HUDEP-2 (cell line): Measurements from ENCODE around the gene TRMU.

Experiments
- DNase-seq, 76 experiments: peaks; one replicate each; lab custom pipeline; 2025; ENCODE audit not compliant: unreplicated experiment in 76 of 76; lab: John Stamatoyannopoulos, UW

The TRMU gene

DNA sequence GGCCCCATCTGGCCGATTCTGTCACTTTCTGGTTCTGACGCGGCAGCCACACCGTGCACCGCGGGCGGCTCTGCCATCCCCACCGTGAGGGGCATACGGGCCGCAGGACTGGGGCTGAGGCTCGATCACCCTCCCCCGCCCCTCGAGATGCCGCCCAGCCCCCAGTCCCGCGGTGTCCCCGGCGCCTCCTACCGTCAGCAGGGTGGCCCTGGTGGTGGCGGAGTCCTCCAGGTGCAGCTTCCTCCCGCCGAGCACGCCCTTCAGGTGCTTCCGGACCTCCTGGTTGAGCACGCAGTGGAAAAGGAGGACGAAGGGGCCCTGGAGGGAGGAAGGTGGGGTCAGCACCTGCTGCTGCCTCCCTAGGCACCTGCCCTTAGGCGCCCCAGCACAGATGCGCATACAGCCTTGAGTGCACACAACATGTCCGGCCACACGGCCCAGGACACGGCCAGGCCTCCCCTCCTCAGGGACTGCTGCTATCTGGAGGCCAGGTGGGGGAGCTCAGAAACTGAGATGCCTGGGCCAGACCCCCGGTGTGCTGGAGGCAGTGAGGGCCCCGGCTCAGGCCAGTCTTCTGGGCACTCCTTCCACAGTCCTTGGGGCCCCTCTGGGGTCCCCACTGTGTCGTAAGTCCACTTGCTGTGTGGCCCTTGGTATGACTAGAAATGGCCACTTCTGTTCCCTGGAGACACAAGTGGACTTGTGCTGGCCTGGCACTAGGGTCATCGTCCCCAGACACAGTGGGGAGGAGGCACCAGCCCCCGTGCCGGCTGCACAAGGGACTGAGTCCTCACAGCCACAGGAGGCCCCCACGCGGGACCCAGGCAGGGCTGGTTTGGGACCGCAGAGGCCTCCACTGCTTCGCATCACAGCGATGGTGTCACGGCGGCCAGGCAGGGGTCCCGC lies 31.5 kb downstream of the TRMU start:
- no peak for DNase-seq

GRCh38 chr22:46367707-46368191 lies 32.2 kb downstream of the TRMU start:
- DNase-seq, result peak in 62 of 76 experiments; percentile 2 to 81 (median 44)

GRCh38 chr22:46368422-46368821 lies 32.9 kb downstream of the TRMU start:
- DNase-seq, result no peak

- no peak for DNase-seq
Observed at GRCh38 chr22:46368871-46369715, 33.6 kb downstream of the TRMU start.

DNA sequence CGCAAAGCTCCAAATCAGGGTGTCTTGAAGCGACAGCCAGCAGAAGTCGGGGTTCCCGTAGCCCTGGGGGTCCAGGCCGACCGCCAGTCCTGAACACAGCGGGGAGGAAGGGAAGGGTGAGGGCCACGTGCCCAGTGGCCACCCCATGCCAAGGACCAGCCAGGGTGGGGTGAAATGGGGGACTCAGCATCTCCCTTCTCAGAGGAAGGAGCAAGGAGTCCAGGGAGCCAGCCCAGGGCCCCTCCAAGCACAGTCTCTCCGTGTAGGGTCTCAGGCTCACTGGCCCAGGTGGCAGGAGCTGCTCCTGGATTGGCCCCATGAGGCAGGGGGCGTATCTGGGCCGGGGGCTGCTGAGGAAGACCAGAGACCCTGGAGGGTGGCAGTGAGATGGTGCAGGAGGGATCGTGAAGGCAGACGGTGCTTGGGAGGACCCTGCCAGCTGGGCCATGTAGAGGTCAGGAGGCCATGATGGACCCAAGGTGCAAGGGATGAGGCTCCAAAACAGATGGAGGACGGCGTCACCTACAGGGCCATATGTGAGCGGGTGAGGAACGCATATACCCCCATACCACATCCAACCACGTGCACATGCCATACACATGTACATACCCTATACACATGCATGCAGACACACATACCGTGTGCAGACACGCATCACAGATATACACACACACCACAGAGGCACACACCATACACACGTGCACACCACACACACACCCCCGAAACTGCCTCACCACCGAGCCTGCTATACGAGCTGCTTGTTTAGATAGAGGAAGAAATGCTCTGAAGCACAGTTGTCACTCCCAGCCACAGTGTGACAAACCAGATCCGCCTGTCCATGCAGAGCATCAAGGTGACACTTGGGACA lies 34.4 kb downstream of the TRMU start:
- no peak for DNase-seq

DNA sequence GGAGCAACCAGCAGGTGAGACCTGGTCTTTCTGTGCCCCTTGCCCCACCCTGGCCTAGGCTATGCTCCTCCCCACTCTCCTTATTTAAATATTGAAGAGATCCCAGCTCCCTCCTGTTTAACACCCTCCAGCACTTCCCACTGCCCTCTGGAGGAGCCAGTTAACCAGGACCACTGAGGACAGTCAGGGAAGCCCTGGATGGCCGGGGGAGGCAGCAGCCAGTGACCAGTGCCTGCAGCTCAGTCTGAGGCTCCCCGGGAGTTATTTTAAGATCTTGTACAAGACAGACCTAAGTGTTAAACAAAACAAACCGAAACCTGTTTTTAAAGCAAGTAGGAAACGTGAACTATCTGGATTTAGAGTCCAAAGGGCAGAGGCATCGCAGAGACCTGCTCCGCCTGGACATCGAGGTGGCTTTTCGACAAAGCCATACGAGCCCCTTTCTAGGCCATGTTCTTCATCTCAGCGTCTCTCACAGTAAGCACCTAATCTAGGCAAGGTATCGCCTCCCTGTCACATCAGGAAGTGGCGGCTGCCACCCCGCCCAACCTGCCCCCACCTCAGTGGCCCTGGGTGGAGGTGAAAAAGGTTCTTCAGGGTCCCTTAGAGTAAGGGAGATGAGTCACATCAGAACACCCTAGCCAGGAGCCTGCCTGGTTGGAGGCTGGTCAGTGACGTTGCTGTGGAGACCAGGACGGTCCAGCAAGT lies 35.2 kb downstream of the TRMU start:
- no peak for DNase-seq

- DNase-seq, result no peak
Observed at GRCh38 chr22:46371623-46372226, 36.2 kb downstream of the TRMU start.

- DNase-seq, result no peak
Observed at GRCh38 chr22:46372686-46373085, 37.2 kb downstream of the TRMU start.

DNA sequence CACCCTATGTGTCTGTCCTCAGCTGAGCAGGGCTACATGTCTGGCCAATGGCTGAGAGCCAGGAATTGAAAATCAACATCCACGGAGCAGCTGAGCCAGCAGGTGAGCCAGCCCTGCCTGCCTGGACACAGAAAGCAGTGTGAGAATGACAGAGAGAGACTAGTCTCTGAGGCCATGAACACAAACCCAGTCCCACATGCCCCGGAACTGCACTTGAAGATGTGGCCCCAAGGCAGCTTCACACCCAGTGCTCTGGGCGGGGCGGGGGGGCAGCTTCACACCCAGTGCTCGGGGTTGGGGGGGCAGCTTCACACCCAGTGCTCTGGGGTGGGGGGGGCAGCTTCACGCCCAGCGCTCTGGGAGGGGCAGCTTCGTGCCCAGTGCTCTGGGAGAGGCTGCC lies 37.6 kb downstream of the TRMU start:
- no peak for DNase-seq

DNA sequence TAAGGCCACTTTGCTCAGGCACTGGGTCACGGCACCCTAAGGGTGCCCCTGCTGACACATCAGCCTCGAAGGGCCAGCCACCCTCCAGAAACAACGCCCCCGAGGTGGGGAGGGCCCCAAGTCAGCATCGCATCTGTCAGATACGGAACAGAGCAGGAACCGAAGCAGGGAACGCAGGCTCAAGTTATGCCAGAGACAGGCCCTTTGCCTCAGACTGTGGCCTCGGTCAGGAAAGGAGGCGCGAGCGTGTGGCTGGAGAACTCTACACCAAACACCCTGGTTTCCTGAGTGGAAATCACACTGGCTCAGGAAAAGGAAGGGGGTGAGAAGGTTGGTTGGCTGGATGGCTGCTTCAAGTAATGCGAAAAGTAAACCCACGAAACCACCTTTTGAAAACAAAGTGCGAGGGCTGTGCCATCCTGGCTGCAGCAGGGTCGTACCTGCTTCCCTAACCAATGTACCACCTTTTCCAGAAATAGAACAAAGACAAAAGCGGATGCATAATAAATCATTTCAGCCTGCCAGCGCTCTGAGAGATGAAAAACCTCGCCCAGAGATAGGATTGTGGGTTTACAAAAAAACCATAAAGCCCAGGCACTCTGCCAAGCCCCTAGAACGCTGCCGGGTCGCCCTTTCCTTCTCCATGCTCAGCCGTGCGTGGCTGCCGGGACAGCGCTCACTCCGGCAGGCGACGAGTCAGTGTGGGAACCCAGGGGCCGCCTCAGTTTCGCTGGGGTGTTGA lies 38.6 kb downstream of the TRMU start:
- DNase-seq, result no peak

GRCh38 chr22:46374663-46375474 lies 39.4 kb downstream of the TRMU start:
- no peak for DNase-seq

- no peak for DNase-seq
Observed at GRCh38 chr22:46376111-46376510, 40.6 kb downstream of the TRMU start.

DNA sequence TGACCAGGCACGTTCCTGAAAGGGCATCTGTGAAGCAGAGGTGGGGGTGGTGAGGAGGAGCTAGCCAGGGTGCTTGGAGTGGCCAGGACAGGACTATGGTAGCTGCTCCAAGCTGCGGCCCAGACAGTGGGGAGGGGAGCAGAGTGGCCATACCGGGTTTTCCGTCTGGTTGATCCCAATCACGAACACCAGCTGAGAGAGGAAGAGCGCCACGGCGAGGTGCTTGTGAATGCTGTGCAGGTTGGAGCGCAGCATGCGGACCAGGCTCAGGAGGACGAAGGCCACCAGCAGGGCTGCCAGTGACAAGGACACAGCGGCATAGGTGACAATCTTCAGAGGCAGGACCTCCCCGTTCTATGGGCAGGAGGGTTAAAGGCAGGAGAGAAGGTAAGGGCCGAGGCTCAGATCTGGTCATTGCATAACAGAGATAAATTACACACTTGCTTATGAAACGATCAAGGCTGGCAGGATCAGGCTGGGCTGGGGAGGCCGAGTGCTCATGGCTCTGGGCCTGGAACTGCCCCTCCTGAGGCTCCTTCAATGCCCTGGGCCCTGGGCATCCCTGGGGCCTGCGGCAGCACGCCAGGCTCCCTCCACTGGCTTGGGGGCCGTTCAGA lies 41.5 kb downstream of the TRMU start:
- DNase-seq, result no peak

- DNase-seq, result no peak
Observed at GRCh38 chr22:46377525-46378425, 42.3 kb downstream of the TRMU start.

GRCh38 chr22:46378426-46379065 lies 43.0 kb downstream of the TRMU start:
- no peak for DNase-seq
